Right ventricle myocardium superior (tissue), 1 donor: ENCODE data around the gene OR10H3. TPM values are rescaled to one million over a fixed set of nuclear protein-coding genes. Genes with fewer than 3 reads are reported as not detected.
"Not testable (repeated sequence)": the region's sequence is repeated elsewhere in the genome, so short reads cannot be mapped to it uniquely, and the experiment has no call there.

Experiments
- ATAC-seq: fragments of 200-7000 bp; cut with Tn5 transposase; one replicate; pipeline ENCODE4 v1.9.1; 2020; ENCODE audit warnings: mild to moderate bottlenecking; ENCODE audit not compliant: poor library complexity
- DNase-seq: peaks from one replicate; pipeline ENCODE4 v3.0.0-alpha.2; 2020
- intact Hi-C: fragments of 100-400 bp; cut with DNase I; formaldehyde crosslinking; loops from one replicate; pipeline ENCODE4 v1.11.2; 2022
- long read RNA-seq: library from polyadenylated mRNA; unstranded; transcript quantifications from one replicate; pipeline ENCODE4 v2.0.0, GENCODE V29; 2021
- total RNA-seq: library from RNA; stranded (reverse); fragmentation: NEBNext Ultra II Directional; extraction: Animal tissue kit (Norgen Biotek cat#: 25700); gene quantifications from one replicate; pipeline ENCODE4 v1.2.1, GENCODE V29; 2021
- donor health status: DM: no; HTN: yes; CAD: no; lungs with severe emphysema.

OR10H3 gene, protein sequence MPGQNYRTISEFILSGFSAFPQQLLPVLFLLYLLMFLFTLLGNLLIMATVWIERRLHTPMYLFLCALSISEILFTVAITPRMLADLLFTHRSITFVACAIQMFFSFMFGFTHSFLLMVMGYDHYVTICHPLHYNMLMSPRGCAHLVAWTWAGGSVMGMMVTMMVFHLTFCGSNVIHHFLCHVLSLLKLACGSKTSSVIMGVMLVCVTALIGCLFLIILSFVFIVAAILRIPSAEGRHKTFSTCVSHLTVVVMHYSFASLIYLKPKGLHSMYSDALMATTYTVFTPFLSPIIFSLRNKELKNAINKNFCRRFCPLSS
- not detected for total RNA-seq
- long read RNA-seq: 0 reads

DNA sequence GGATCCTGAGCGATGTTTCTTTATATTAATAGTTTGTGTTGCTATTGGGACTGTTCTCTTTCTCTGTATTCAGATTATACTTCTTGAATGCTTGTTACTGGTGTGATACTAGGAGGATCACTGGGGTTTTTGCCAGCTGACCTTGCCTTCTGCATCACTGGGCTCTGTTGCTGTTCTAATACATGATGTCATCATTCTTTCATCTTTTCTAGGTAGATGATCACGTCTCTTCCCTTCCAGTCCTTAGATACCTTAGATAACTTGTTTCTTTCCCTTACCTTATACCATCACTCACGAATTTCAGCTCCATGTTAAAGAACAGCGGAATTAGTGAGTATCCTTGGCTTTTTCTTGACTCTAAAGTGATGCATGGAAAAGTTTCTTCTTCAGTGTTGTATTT lies at the start of gene OR10H3:
Gene OR10H3 (plus strand): TSS at position 264 of the 400 bp plus-strand sequence. CDS start 3,408 bp downstream, outside the sequence.
- no peak for DNase-seq
- no peak for ATAC-seq
- intact Hi-C loops: no loop called here

DNA sequence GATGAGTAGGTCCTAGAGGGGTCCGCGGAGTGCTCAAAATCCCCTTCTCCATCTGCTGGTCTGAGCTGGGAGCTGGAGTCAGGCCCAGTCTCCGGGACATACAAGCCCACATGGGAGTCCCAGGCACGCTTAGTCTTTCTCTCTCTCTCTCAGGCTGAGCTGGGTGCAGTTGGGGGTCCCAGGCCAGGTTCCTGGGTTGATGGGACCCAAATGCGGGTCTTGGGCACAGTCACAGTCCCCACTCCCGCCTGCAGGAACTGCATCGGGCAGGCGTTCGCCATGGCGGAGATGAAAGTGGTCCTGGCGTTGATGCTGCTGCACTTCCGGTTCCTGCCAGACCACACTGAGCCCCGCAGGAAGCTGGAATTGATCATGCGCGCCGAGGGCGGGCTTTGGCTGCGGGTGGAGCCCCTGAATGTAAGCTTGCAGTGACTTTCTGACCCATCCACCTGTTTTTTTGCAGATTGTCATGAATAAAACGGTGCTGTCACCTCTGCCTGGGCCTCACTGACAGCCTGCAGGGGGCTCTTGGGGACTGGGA lies 41.1 kb upstream of the OR10H3 start:
- DNase-seq (no peak), ATAC-seq (no peak)
- intact Hi-C loops: no loop called here

DNA sequence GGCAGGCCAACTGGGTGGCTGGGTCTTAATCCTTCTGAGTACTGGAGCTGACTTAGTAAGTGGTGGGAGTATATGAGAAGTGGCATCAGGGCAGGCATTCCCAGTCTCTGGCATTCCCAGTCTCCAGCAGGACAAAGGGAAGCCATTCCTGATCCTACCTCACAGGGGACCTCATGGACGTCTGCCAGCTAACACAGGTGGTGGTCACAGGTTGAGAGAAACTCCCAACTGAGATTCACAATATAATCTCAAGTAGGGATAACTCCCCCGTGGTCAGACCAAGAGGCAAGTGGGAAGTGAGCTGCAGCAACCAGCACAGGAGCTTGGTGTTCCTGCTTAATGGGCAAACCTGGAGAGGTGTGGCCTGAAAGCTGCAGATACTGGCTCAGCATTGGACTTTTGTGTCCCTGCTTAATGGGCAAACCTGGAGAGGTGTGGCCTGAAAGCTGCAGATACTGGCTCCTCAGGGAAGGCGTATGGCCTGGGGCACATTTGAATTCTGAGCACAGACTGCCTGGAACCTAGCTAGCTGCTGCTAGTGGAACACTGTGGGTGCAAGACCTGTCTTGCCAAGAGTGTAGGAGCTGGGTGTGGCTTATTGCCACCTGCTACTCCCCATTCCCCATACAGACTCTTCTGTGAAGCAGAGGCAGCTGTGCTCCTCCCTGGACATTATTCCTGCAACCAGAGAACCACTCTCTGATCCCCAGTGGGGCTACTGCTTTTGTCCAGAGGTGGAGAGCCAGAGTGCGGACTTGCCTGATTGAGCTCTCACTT lies 35.8 kb upstream of the OR10H3 start:
- intact Hi-C loops: no loop called here
- DNase-seq (no peak), ATAC-seq (peak; percentile 29)

DNA sequence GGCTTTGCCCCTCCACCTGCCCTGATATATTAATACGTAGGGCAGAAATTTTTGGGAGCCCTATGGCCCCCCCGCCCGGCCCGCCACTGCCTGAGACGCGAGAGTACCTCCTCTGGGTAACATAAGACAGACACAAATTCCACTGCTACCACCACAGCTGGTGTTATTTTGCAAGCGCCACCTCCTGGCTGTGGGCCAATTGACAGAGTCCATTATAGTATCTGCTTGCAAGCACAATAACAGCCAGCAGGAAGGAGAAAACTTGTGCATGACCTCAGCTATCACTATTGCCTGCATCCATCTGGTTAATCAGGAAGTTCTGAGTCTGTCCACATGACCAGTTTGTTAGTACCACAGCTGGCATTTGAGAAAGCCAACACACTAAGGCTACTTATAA lies 35.3 kb upstream of the OR10H3 start:
- intact Hi-C loops: no loop called here
- ATAC-seq: peak; percentile 95
- DNase-seq: peak; percentile 90

DNA sequence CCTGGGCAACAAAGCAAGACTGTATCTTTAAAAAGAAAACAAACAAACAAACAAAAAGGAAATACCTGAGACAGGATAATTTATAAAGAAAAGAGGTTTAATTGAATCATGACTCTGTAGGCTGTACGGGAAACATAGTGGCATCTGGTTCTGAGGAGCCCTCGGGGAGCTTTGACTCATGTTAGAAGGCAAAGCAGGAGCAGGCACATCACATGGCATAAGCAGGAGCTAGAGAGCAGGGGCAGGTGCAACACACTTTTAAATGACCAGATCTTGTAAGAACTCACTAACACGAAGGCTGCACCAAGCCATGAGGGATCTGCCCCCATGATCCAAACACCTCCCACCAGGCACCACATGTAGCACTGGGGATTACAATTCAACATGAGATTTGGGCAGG lies 23.1 kb upstream of the OR10H3 start:
- intact Hi-C loops: loop anchor here (5.0 kb wide), 1 partner anchor 193 kb away; no protein-coding TSS in a partner anchor
- ATAC-seq (no peak), DNase-seq (no peak)

DNA sequence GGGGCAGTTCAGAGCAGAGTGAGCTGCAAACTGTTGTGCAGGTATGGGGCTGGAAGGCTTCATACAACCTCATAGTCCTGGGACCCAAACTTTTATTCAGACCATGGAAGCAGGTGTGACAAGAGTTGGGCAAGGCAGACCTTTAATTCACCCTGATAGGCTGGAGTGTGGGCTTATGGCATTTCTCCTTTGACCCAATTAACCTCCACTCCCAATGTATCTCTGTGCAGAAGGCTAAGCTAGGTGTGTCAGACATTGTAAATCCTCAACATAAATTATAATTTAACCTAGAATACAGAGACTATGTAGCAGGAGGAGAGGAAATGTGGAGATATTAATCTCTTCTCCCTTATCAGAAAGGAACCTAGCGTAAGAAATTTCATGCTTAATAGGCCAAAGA lies 22.1 kb upstream of the OR10H3 start:
- intact Hi-C loops: no loop called here
- DNase-seq (no peak), ATAC-seq (no peak)

DNA sequence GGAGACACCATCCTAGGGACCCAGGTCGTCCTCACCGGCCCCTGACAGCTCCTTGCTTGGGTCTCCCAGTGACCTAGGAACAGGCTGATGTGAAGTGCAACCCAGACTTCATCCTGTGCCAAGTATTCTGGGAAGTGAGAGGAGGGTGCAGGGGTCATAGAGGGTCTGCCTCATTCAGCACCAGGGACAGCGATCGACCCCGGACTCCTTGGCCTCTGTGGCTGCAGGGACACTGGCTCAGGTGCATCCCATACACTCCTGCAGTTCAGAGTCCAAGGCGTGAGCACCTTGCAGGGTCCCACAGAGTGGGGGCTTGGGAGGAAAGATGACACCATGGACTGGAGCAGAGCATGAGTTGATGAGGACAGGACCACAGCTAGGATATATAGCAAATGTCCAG lies 20.0 kb upstream of the OR10H3 start:
- ATAC-seq (no peak), DNase-seq (no peak)
- intact Hi-C loops: no loop called here

DNA sequence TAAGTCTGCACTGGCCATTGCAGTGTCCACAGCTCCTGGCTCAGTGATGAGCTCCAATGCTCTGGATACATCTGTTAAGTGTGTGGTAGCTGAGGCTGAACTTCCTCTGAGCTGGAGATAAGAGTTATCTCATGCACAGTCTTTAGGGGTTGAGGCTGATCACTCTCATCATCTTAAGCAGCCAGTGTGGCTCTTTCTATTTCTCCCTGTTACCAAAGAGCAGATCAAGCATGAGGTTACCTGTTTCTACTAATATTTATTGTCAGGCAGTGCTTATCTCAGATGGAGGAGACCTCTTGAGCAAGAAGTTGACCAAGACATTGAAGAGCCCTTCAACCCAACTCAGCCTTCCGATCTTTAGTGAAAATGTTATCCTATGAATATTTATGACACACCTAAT lies 16.5 kb upstream of the OR10H3 start:
- ATAC-seq: no peak
- intact Hi-C loops: no loop called here
- DNase-seq: no peak

DNA sequence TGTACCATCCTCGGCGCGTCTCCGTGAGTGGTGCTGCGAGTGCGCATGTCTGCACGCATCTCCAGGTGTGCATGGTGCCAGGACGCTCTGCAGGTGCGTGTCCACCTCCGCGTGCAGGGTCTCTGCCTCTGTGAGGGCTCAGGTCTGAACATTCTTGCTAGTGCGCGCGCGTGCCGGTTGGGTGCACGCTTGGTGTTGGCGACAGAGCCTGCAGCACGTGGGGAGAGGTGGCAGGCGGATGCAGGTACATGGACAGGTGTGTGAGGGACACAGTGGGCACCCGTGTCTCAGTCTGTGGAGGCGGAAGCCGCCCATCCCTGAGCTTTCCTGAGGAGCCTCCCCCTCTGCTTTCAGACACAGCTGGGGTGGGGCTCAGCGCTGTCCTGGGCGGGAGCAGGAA lies 14.8 kb upstream of the OR10H3 start:
- no peak for ATAC-seq
- intact Hi-C loops: no loop called here
- DNase-seq: no peak

DNA sequence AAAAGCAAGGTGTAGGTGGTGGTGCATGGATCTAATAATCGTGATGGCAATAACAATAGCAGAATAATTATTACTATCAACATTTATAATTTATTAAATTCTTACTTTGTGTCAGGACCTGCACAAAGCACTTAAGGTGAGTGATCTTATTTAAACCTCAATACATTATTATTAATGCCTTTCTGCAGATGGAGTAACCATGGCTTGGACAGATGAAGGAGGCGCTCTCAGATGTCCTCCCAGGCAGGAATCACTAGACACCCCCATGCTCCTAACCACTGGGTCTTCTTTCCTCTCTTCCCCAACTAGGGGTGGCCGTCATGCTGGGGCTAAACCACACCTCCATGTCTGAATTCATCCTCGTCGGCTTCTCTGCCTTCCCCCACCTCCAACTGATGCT lies 10.1 kb upstream of the OR10H3 start, which contains the start of gene OR10H2:
Gene OR10H2 (plus strand): TSS at position 301 of the 400 bp plus-strand sequence. CDS start 20 bp downstream, at position 321.
- ATAC-seq (no peak), DNase-seq (no peak)
- intact Hi-C loops: no loop called here

DNA sequence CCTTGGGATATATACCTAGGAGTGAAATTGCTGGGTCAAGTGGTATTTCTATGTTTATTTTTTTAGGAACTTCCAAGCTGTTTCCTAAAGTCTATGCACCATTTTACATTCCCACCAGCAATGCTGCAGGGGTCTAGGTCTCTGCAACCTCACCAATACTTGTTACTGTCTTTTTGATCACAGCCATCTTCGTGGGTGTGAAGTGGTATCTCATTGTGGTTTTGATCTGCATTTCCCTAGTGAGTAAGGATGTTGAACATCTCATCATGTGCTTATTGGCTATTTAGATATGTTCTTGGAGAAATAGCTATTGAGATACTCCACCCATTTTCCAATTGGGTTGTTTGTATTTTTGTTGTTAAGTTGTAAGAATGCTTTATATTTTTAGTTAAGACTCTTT lies 7.2 kb upstream of the OR10H3 start:
- no peak for DNase-seq
- no peak for ATAC-seq
- intact Hi-C loops: no loop called here

DNA sequence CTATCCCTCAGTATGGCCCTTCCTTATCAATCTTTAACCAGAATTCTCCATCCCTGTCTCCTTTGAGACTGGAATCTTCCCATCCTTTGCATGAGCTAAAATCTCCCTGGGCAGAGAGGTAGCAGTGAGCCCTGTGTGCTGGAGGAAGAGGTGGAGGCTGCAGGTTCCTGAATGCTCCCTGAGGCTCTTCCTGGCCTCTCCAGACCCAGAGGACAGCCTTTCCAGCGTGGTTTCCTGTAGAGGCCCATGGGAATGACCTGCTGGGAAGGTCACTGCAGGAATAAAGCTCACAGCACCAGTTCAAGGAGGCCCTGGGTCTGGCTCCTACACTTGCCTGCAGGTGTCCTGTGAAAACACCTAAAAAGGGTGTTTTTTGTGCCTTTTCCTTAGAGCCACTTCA lies 5.4 kb upstream of the OR10H3 start:
- no peak for DNase-seq

DNA sequence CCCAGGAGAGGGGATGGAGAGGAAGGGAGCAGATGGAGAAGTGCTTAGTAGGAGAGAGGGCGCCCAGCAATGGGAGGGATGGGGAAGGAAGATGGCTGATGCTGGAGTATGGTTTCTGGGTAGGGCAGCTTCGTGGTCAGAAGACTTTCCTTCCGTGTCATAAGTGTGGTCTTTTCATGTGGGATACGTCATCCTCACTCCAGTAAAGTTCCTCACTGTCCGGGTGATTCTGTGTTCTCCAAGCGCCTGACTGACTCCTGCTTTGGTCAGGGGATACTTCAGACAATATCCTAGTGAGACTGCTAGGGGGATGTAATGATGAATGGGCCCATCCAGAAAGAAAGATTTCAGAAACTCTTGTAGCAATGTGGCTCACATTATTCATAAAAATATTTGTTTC lies 3.9 kb upstream of the OR10H3 start:
- no peak for ATAC-seq
- no peak for DNase-seq
- intact Hi-C loops: no loop called here

More for the DNA sequence above, 5.4 kb upstream of the OR10H3 start:
- intact Hi-C loops: no loop called here
- ATAC-seq: no peak

DNA sequence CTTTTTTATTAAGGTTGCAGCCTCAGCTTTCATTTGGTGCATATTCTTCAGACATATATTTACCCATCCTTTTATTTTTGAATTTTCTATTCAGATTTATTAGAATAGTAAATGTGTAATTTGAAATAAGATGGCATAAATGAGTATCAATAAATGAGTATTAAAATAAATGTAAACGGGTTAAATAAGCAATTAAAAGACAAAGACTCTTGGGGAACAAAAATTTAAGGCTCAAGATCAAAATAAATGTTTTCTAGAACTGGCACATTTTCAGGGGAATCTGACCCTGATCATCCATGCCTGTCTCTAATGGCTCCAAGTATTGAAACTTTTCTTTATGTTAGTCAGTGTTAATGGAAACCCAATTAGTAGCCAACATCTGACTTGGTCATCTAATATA lies 3.0 kb downstream of the OR10H3 start:
- intact Hi-C loops: no loop called here
- no peak for DNase-seq
- no peak for ATAC-seq

DNA sequence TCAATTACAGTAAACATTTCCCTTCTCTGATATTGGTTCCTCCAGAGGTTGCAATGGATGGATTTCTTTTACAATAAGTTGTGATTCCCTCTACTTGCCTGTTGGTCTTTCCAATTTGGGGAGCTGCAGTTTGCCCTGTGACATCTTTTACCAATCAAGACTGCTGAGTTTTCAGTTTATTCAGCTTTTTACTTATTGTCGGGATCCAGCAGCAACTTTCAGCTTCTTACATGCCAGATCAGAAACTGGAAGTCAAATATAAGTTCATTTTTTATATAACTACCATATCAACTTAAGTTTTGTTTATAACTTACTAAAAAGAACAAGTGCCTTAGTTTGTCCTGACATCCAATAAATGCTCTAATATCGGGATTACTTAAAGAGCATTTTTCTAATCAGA lies 10.5 kb downstream of the OR10H3 start:
- no peak for DNase-seq
- no peak for ATAC-seq
- intact Hi-C loops: no loop called here

DNA sequence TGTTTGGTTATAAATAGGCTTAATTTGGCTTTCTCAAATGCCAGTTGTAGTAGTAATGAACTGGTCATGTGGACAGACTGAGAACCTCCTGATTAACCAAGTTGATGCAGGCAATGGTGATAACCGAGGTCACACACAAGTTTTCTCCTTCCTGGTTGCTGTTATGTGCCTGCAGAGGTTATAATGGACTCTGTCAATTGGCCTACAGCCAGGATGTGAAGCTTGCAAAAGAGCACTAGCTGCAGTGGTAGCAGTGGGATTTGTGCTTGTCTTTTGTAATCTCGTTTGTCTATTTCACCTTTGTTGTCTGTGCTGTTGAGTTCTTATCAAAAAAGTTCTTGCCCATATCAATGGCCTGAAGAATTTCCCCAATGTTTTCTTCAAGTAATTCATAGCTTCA lies 20.6 kb downstream of the OR10H3 start:
- ATAC-seq: no peak

DNA sequence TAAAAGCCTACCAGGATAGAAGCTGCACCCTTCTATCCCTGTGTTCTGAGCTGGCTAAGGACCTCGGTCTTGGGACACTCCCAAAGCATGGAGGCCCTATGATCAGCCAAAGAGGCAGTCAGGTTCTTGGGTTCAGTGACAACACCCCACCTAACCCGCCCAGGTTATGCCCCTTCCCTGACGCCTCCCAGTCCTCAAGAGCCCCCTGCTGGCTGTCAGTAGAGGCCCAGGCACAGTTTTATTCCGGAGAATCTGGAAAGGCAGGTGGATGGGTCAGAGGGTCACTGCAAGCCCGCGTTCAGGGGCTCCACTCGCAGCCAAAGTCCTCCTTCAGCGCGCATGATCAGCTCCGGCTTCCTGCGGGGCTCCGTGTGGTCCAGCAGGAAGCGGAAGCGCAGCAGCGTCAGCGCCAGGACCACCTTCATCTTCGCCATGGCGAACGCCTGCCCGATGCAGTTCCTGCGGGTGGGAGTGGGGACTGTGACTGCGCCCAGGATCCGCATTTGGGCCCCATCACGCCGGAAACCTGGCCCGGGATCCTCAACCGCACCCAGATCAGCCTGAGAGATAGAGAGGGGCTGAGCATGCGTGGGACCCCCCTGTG lies 22.3 kb downstream of the OR10H3 start:
- DNase-seq: no peak
- intact Hi-C loops: no loop called here
- ATAC-seq: no peak

More for the DNA sequence above, 20.6 kb downstream of the OR10H3 start:
- intact Hi-C loops: no loop called here
- DNase-seq: no peak

DNA sequence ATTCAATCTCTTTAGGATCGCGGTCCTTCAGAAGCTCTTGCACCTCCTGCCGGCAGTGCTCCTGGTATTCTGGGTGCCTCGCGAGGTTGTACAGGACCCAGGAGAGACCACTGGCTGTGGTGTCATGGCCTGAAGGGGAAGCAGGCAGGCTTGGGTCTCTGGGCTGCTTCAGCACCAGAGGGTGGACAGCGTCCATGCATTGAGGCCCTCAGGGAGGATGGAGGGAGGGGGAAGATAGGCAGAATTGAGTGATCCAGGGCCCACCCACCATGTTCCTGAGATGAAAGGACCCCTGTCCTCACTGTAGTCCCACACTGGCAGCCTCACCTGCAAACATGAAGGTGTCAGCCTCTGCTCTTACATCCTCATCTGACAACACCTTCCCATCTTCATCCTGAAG lies 31.8 kb downstream of the OR10H3 start:
- ATAC-seq (no peak), DNase-seq (no peak)
- intact Hi-C loops: no loop called here

DNA sequence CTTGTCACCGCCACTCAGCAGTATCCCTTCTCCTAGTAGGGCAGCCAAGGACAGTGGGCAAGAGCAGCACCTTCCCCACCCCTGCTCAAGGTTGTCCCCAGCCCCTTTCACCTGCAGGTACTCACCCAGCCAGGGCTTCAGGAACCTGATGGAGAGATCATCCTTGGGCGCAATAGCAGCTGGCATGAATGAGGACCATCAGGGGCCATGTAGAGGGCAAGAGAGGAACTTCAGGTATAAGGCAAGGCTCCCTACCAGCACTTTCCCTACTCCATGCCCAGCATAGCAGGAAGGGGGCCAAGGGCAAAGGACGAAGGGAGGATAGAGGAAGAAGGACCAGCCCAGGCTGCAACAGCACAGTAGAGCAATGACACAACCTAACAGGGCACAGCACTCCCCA lies 36.4 kb downstream of the OR10H3 start:
- ATAC-seq: not testable (repeated sequence)

More for the DNA sequence above, 36.4 kb downstream of the OR10H3 start:
- intact Hi-C loops, DNase-seq: not testable (repeated sequence)
